HepG2 (cell line): ENCODE results near the gene HEPACAM2. TPM values are rescaled to one million over a fixed set of nuclear protein-coding genes. Genes with fewer than 3 reads are reported as not detected.

Experiments used
- ATAC-seq: fragments of 200-7000 bp; cut with Tn5 transposase; 3 replicates; pipeline ENCODE4 v1.9.1; 2020; ENCODE audit warnings: mild to moderate bottlenecking, moderate library complexity
- BruUV-seq: library from RNA; stranded (reverse); fragments of 400-500 nt; replicated peaks from 2 replicates; lab custom pipeline; 2021; lab: Mats Ljungman, UMichigan
- CTCF ChIA-PET: fragments of 300-600 bp; formaldehyde crosslinking; extraction: SDS; loops from one replicate; lab custom pipeline; 2021; ENCODE audit warnings: low total read pairs, inconsistent platforms, low intra/inter-chr PET ratio; lab: Yijun Ruan, JAX
- POLR2A ChIA-PET: fragments of 350-600 bp; sonication (Branson Sonifier 250); formaldehyde crosslinking; loops from one replicate; lab custom pipeline; 2020; ENCODE audit warnings: antibody characterized with exemption, inconsistent platforms; lab: Yijun Ruan, JAX
- DNase-seq: peaks from one replicate; pipeline ENCODE4 v3.0.0-alpha.2; 2015; ENCODE audit warnings: low spot score
- FAIRE-seq: peaks from 3 replicates; lab custom pipeline; 2011; peaks lifted over from hg19 to GRCh38; lab: Jason Lieb, UNC
- H2AFZ ChIP-seq: one replicate; pipeline ENCODE4 v1.6.1; 2011; ENCODE audit warnings: low read length, inconsistent platforms
- H3K27ac ChIP-seq: fragments of 300-600 bp; 3 replicates; pipeline ENCODE4 v1.8.0; 2011; ENCODE audit warnings: mixed run types, mild to moderate bottlenecking, mixed read lengths, low read length, inconsistent platforms; ENCODE audit not compliant: insufficient read depth; ENCODE audit errors: extremely low read length
- H3K27me3 ChIP-seq, 2 experiments: fragments of 200-600 bp in 1 of 2; 2 replicates in 1 of 2; 3 replicates in 1 of 2; pipeline versions ENCODE4 v1.6.0 to v1.8.0; 2011; ENCODE audit warnings: low read length in 2 of 2, mild to moderate bottlenecking in 2 of 2, moderate library complexity in 2 of 2, inconsistent platforms in 1 of 2; ENCODE audit not compliant: insufficient read depth in 2 of 2, control insufficient read depth in 1 of 2
- H3K36me3 ChIP-seq, 2 experiments: fragments of 200-600 bp in 1 of 2; replicated peaks in 1 of 2; 2 replicates in 1 of 2; 3 replicates in 1 of 2; pipeline versions ENCODE4 v1.5.1 to v1.8.0; 2011; ENCODE audit warnings: low read length in 2 of 2, inconsistent platforms in 1 of 2; ENCODE audit not compliant: insufficient read depth in 2 of 2, control insufficient read depth in 1 of 2
- H3K4me1 ChIP-seq: 2 replicates; pipeline ENCODE4 v1.5.1; 2012; ENCODE audit warnings: low read length, inconsistent platforms; ENCODE audit not compliant: insufficient read depth
- H3K4me2 ChIP-seq: 2 replicates; pipeline ENCODE4 v1.6.0; 2011; ENCODE audit warnings: low read depth, low read length, inconsistent platforms
- H3K4me3 ChIP-seq, 3 experiments: fragments of 200-600 bp in 1 of 3; sonication (generic), shearing (Covaris generic) in 1 of 3; replicated peaks in 1 of 3; 2 replicates each; pipeline ENCODE4 v1.5.1; 2011 to 2016; ENCODE audit warnings: low read length in 3 of 3, inconsistent platforms in 2 of 3, low read depth in 2 of 3, mild to moderate bottlenecking in 2 of 3, control low read depth in 1 of 3, mixed read lengths in 1 of 3; ENCODE audit not compliant: insufficient read depth in 1 of 3
- H3K79me2 ChIP-seq: one replicate; pipeline ENCODE4 v1.6.1; 2011; ENCODE audit warnings: low read length, inconsistent platforms; ENCODE audit not compliant: insufficient read depth
- H3K9ac ChIP-seq: 2 replicates; pipeline ENCODE4 v1.6.0; 2011; ENCODE audit warnings: mild to moderate bottlenecking, low read depth, low read length, inconsistent platforms; ENCODE audit not compliant: insufficient read depth
- H3K9me3 ChIP-seq: 2 replicates; pipeline ENCODE4 v1.5.1; 2012; ENCODE audit warnings: mild to moderate bottlenecking, low read length
- H4K20me1 ChIP-seq: 2 replicates; pipeline ENCODE4 v1.6.0; 2011; ENCODE audit warnings: inconsistent platforms, mild to moderate bottlenecking, low read length, moderate library complexity; ENCODE audit not compliant: insufficient read depth
- ATF3 ChIP-seq: sonication (generic); formaldehyde crosslinking; IDR thresholded peaks from 2 replicates; pipeline ENCODE4 v1.4.0; 2020; ENCODE audit warnings: missing genetic modification reagents
- DZIP1 ChIP-seq: sonication (generic); formaldehyde crosslinking; IDR thresholded peaks from 2 replicates; pipeline ENCODE4 v1.5.0; 2020; ENCODE audit warnings: mild to moderate bottlenecking, missing genetic modification reagents
- ZNF234 ChIP-seq: sonication (generic); formaldehyde crosslinking; conservative IDR thresholded peaks from 2 replicates; pipeline ENCODE4 v1.5.1; 2020; ENCODE audit warnings: mild to moderate bottlenecking, missing genetic modification reagents
- WGBS: methylation state at CpG from one replicate; pipeline ENCODE4 v1.1.6; 2017; ENCODE audit warnings: low lambda C conversion rate; 5-methylcytosine and 5-hydroxymethylcytosine counted together
- in situ Hi-C: cut with HindIII; loops from 2 replicates; pipeline ENCODE4 v1.10.0; 2017; ENCODE audit warnings: low pct_unique_long_range_greater_than_20kb; ENCODE audit not compliant: extremely low pct_ligation_motif_present
- intact Hi-C: fragments of 100-400 bp; cut with micrococcal nuclease; formaldehyde crosslinking; loops from one replicate; pipeline ENCODE4 v1.10.0; 2022; ENCODE audit not compliant: unreplicated experiment
- polyA plus RNA-seq, 8 experiments: library from polyadenylated mRNA; depleted of rRNA in 3 of 8; stranded (reverse) in 7 of 8; unstranded in 1 of 8; fragments of >200 nt; fragmentation: Illumina TruSeq in 4 of 8; extraction: Trizol in 4 of 8; gene quantifications; 2 replicates each; pipeline versions ENCODE4 v1.2.1 to v1.2.3, GENCODE V29; 2011 to 2016; ENCODE audit warnings: low read depth in 4 of 8, missing spikeins in 1 of 8, mixed read lengths in 1 of 8; ENCODE audit not compliant: insufficient read depth in 1 of 8
- total RNA-seq, 5 experiments: library from RNA; depleted of rRNA; stranded (reverse); fragments of >200 nt; fragmentation: Illumina TruSeq; extraction: Trizol; gene quantifications; 2 replicates each; pipeline ENCODE4 v1.2.3, GENCODE V29; 2016; ENCODE audit warnings: low read depth in 1 of 5
- TF ChIP-seq, protein P1 (sequence below): sonication (generic); formaldehyde crosslinking; IDR thresholded peaks from 2 replicates; pipeline ENCODE4 v1.4.0; 2020; ENCODE audit warnings: missing genetic modification reagents

HEPACAM2 gene
- total and polyA plus RNA-seq, 2 of the 13 experiments (the other 11 are each of a cell fraction or from before 2014, with no cell fraction given): not detected

- no peak for DNase-seq
- no peak for ATAC-seq
- no peak for FAIRE-seq
These were observed 29.9 kb downstream of the HEPACAM2 start for GRCh38 chr7:93196336-93196735.

More at GRCh38 chr7:93196336-93196735, 29.9 kb downstream of the HEPACAM2 start:
- no peaks in the 10 kb centered on the region for H3K79me2 ChIP-seq
- H4K20me1 ChIP-seq: no peaks in the 10 kb centered on the region
- H3K4me3 ChIP-seq: no peak overlapping the region
- WGBS: 19% methylated on average over 2 of the region's 2 CpGs
- ChIA-PET POLR2A (no interaction called here), CTCF (no interaction called here)
- no peaks in the 10 kb centered on the region for H3K36me3 ChIP-seq
- H2AFZ ChIP-seq: no peak overlapping the region
- H3K4me1 ChIP-seq: no peaks in the 10 kb centered on the region
- no peak overlapping the region for H3K4me2 ChIP-seq
- no peak overlapping the region for H3K9ac ChIP-seq
- in situ Hi-C loops: no loop called here
- no peak overlapping the region for H3K27ac ChIP-seq
- no TSS peak for BruUV-seq
- H3K27me3 ChIP-seq: 0 out of 5 replicates have a peak, but pooled peaks cover 0 to 4% of the 10 kb centered on the region in 2 experiments
- TF ChIP-seq ATF3 (CRISPR knock-in tag) (no peak), DZIP1 (CRISPR knock-in tag) (no peak), ZNF234 (CRISPR knock-in tag) (no peak)
- TF ChIP-seq, protein P1, sequence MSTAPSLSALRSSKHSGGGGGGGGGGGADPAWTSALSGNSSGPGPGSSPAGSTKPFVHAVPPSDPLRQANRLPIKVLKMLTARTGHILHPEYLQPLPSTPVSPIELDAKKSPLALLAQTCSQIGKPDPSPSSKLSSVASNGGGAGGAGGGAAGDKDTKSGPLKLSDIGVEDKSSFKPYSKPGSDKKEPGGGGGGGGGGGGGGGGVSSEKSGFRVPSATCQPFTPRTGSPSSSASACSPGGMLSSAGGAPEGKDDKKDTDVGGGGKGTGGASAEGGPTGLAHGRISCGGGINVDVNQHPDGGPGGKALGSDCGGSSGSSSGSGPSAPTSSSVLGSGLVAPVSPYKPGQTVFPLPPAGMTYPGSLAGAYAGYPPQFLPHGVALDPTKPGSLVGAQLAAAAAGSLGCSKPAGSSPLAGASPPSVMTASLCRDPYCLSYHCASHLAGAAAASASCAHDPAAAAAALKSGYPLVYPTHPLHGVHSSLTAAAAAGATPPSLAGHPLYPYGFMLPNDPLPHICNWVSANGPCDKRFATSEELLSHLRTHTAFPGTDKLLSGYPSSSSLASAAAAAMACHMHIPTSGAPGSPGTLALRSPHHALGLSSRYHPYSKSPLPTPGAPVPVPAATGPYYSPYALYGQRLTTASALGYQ (CRISPR knock-in tag): no peak
- no peaks in the 10 kb centered on the region for H3K9me3 ChIP-seq
- intact Hi-C loops: no loop called here
